Psoas muscle (tissue), 8 donors: Measurements from ENCODE around the gene IGSF6. TPM values are rescaled to one million over a fixed set of nuclear protein-coding genes. Genes with fewer than 3 reads are reported as not detected.
A peak's percentile ranks its signal among the peaks of the same experiment; 100 is the strongest.
"Not testable (repeated sequence)": the region's sequence is repeated elsewhere in the genome, so short reads cannot be mapped to it uniquely, and the experiment has no call there.

Experiments used
- ATAC-seq, 4 donors: fragments of 200-7000 bp; cut with Tn5 transposase; one replicate each; pipeline ENCODE4 v1.9.1; 2020; ENCODE audit warnings: moderate library complexity in 3 of 4, mild to moderate bottlenecking in 2 of 4
- DNase-seq, 2 donors: peaks; one replicate each; pipeline ENCODE4 v3.0.0-alpha.2; 2020
- H3K27ac ChIP-seq: fragments of 200-600 bp; one replicate; pipeline ENCODE4 v1.8.0; 2022
- H3K27me3 ChIP-seq, 3 donors: fragments of 200-600 bp in 1 of 3; one replicate each; pipeline versions ENCODE4 v1.6.1 to v1.8.0; 2013 to 2022; ENCODE audit warnings: low read length in 2 of 3, mild to moderate bottlenecking in 2 of 3, moderate library complexity in 1 of 3; ENCODE audit not compliant: insufficient read depth in 3 of 3
- H3K36me3 ChIP-seq, 2 donors: fragments of 200-600 bp in 1 of 2; one replicate each; pipeline versions ENCODE4 v1.6.1 to v1.8.0; 2013 to 2022; ENCODE audit warnings: low read depth in 1 of 2, mild to moderate bottlenecking in 1 of 2, moderate library complexity in 1 of 2; ENCODE audit not compliant: insufficient read depth in 1 of 2
- H3K4me1 ChIP-seq: fragments of 200-600 bp; one replicate; pipeline ENCODE4 v1.8.0; 2022
- H3K4me3 ChIP-seq: fragments of 200-600 bp; one replicate; pipeline ENCODE4 v1.8.0; 2022; ENCODE audit warnings: mild to moderate bottlenecking
- H3K9me3 ChIP-seq: fragments of 200-600 bp; one replicate; pipeline ENCODE4 v1.8.0; 2022
- CTCF ChIP-seq: fragments of 200-600 bp; IDR thresholded peaks from one replicate; pipeline ENCODE4 v1.8.0; 2022; ENCODE audit warnings: antibody characterized with exemption
- WGBS, 3 donors: extraction: QIAGEN DNeasy Blood & Tissue Kit; methylation state at CpG; one replicate each; pipeline versions ENCODE4 v1.1.6 to v1.1.7; 2013; 5-methylcytosine and 5-hydroxymethylcytosine counted together
- intact Hi-C, 2 donors: fragments of 100-400 bp; cut with DNase I; formaldehyde crosslinking; loops; one replicate each; pipeline versions ENCODE4 v1.11.0 to v1.14.2; 2022
- polyA plus RNA-seq, 3 donors: library from polyadenylated mRNA; stranded (reverse); fragments of 200-250 nt; gene quantifications; one replicate each; pipeline ENCODE4 v1.2.3, GENCODE V29; 2013
- total RNA-seq, 4 donors: library from RNA; stranded (reverse); fragmentation: NEBNext Ultra II Directional in 2 of 4; extraction: Animal tissue kit (Norgen Biotek cat#: 25700) in 2 of 4; gene quantifications; one replicate each; pipeline versions ENCODE4 v1.2.1 to v1.2.4, GENCODE V29; 2021 to 2023
- donor health status: healthy with polysubstance abuse.
- donor health status: DM: no; HTN: no; CAD: no; lungs with moderate emphysema.
- donor health status: Bipolar disorder and iron deficiency.
- donor health status: healthy.
- donor health status: DM: yes; HTN: yes; CAD: no.
- donor health status: DM: no; HTN: no; CAD: no.
- donor health status: DM: no; HTN: no; CAD: no.
- donor health status: DM: yes; HTN: yes; CAD: no.

The IGSF6 gene
- total and polyA plus RNA-seq, 7 donors: 0.15 to 3.0 (median 1.4) TPM

- H3K9me3 ChIP-seq, DNase-seq, ATAC-seq, H3K4me3 ChIP-seq, intact Hi-C loops, H3K4me1 ChIP-seq, H3K27me3 ChIP-seq, H3K27ac ChIP-seq: not testable (repeated sequence)
- 97 to 98% (median 97%) methylated on average over 35 to 37 of the region's 37 CpGs for WGBS, 3 donors
- peaks cover under 1 to 45% of the 10 kb centered on the region in 2 donors for H3K36me3 ChIP-seq
Observed at GRCh38 chr16:21629616-21630539, 22.5 kb downstream of the IGSF6 start.

GRCh38 chr16:21628772-21629171, 23.6 kb downstream of the IGSF6 start:
- no peak for DNase-seq
- peaks cover 9% of the 10 kb centered on the region for H3K4me1 ChIP-seq
- peaks cover 2 to 52% of the 10 kb centered on the region in 2 donors for H3K36me3 ChIP-seq
- H3K9me3 ChIP-seq: no peaks in the 10 kb centered on the region
- H3K4me3 ChIP-seq: no peak overlapping the region
- TF ChIP-seq CTCF: no peak
- 89 to 95% (median 91%) methylated on average over 5 of the region's 5 CpGs for WGBS, 3 donors
- intact Hi-C loops: no loop called here
- no peaks in the 10 kb centered on the region for H3K27me3 ChIP-seq
- no peak for ATAC-seq
- no peak overlapping the region for H3K27ac ChIP-seq

- H3K27ac ChIP-seq: no peak overlapping the region
- peaks cover 2 to 56% of the 10 kb centered on the region in 2 donors for H3K36me3 ChIP-seq
- peaks cover 9% of the 10 kb centered on the region for H3K4me1 ChIP-seq
- 94 to 99% (median 98%) methylated on average over 5 of the region's 5 CpGs for WGBS, 3 donors
- no peaks in the 10 kb centered on the region for H3K9me3 ChIP-seq
- no peaks in the 10 kb centered on the region for H3K27me3 ChIP-seq
- no peak overlapping the region for H3K4me3 ChIP-seq
- ATAC-seq (no peak), DNase-seq (no peak)
- no peak for TF ChIP-seq CTCF
- intact Hi-C loops: no loop called here
Observed at GRCh38 chr16:21628121-21628726, 24.2 kb downstream of the IGSF6 start.

- H3K9me3 ChIP-seq: no peaks in the 10 kb centered on the region
- H3K27me3 ChIP-seq: no peaks in the 10 kb centered on the region
- intact Hi-C loops: no loop called here
- H3K4me3 ChIP-seq: no peak overlapping the region
- peak in 1 of 2 donors; percentile 26 for DNase-seq
- peak overlapping the region; percentile 42 for H3K27ac ChIP-seq
- no peak for TF ChIP-seq CTCF
- peaks cover 9% of the 10 kb centered on the region for H3K4me1 ChIP-seq
- WGBS, 3 donors: 47 to 53% (median 49%) methylated on average over 6 of the region's 6 CpGs
- H3K36me3 ChIP-seq: peaks cover 2 to 59% of the 10 kb centered on the region in 2 donors
- ATAC-seq: peak in 3 of 4 donors; percentile 52 to 85 (median 65)
Observed at GRCh38 chr16:21626659-21627277, 25.6 kb downstream of the IGSF6 start.

GRCh38 chr16:21625026-21625425, 27.4 kb downstream of the IGSF6 start:
- Histone ChIP-seq H3K27ac (no peak overlapping the region), H3K9me3 (no peaks in the 10 kb centered on the region), H3K36me3 (peaks cover 2 to 54% of the 10 kb centered on the region in 2 donors), H3K4me1 (peaks cover 9% of the 10 kb centered on the region), H3K4me3 (no peak overlapping the region), H3K27me3 (no peaks in the 10 kb centered on the region)
- no peak for TF ChIP-seq CTCF
- DNase-seq: no peak
- 79 to 90% (median 83%) methylated on average over 1 of the region's 1 CpG for WGBS, 3 donors
- no peak for ATAC-seq
- intact Hi-C loops: no loop called here
